HEK293T (cell line): Measurements from ENCODE around the gene GOLPH3.

Experiments
- ARNT ChIP-seq: fragments of 450-650 bp; IDR thresholded peaks from 2 replicates; pipeline ENCODE4 v1.6.1; 2017; ENCODE audit warnings: mild to moderate bottlenecking
- BHLHE40 ChIP-seq: fragments of 450-650 bp; IDR thresholded peaks from 2 replicates; pipeline ENCODE4 v1.6.1; 2016; ENCODE audit warnings: mild to moderate bottlenecking, moderate library complexity, borderline replicate concordance
- ELF4 ChIP-seq: fragments of 450-650 bp; IDR thresholded peaks from 2 replicates; pipeline ENCODE4 v1.6.1; 2017; ENCODE audit warnings: antibody characterized with exemption
- FOXA1 ChIP-seq: fragments of 450-650 bp; IDR thresholded peaks from 2 replicates; pipeline ENCODE4 v1.6.1; 2016; ENCODE audit warnings: mild to moderate bottlenecking
- FOXK2 ChIP-seq: fragments of 450-650 bp; IDR thresholded peaks from 2 replicates; pipeline ENCODE4 v1.6.1; 2016; ENCODE audit warnings: mild to moderate bottlenecking
- FOXM1 ChIP-seq: fragments of 450-650 bp; IDR thresholded peaks from 2 replicates; pipeline ENCODE4 v1.6.1; 2017; ENCODE audit warnings: mild to moderate bottlenecking, borderline replicate concordance
- HDGF ChIP-seq: fragments of 450-650 bp; IDR thresholded peaks from 2 replicates; pipeline ENCODE4 v1.6.1; 2017; ENCODE audit warnings: antibody characterized with exemption, borderline replicate concordance
- L3MBTL2 ChIP-seq: fragments of 450-650 bp; conservative IDR thresholded peaks from 2 replicates; pipeline ENCODE4 v1.6.1; 2016; ENCODE audit warnings: mild to moderate bottlenecking
- NFRKB ChIP-seq: fragments of 450-650 bp; IDR thresholded peaks from 2 replicates; pipeline ENCODE4 v1.6.1; 2016; ENCODE audit warnings: mild to moderate bottlenecking, moderate library complexity
- PKNOX1 ChIP-seq: fragments of 450-650 bp; IDR thresholded peaks from 2 replicates; pipeline ENCODE4 v1.6.1; 2016
- SP1 ChIP-seq: fragments of 450-650 bp; IDR thresholded peaks from 2 replicates; pipeline ENCODE4 v1.6.1; 2017
- SUZ12 ChIP-seq: fragments of 450-650 bp; IDR thresholded peaks from 2 replicates; pipeline ENCODE4 v1.6.1; 2016; ENCODE audit warnings: mild to moderate bottlenecking
- TARDBP ChIP-seq: fragments of 450-650 bp; IDR thresholded peaks from 2 replicates; pipeline ENCODE4 v1.6.1; 2016
- ZNF384 ChIP-seq: fragments of 450-650 bp; IDR thresholded peaks from 2 replicates; pipeline ENCODE4 v1.6.1; 2016

GRCh38 chr5:32182463-32183063 is 8.4 kb upstream of the GOLPH3 start:
- TF ChIP-seq SP1, result no peak
- TF ChIP-seq FOXK2, result no peak
- TF ChIP-seq FOXA1, result no peak
- TF ChIP-seq BHLHE40, result no peak
- no peak for TF ChIP-seq L3MBTL2
- TF ChIP-seq ARNT, result no peak
- TF ChIP-seq HDGF, result no peak
- no peak for TF ChIP-seq PKNOX1
- TF ChIP-seq SUZ12, result no peak
- no peak for TF ChIP-seq NFRKB
- no peak for TF ChIP-seq ELF4
- TF ChIP-seq FOXM1, result no peak
- peak; percentile 83 for TF ChIP-seq ZNF384
- no peak for TF ChIP-seq TARDBP
